ENCODE measurements around the gene EIF2B5. TPM values are rescaled to one million over a fixed set of nuclear protein-coding genes. Genes with fewer than 3 reads are reported as not detected.

EIF2B5 gene
- total and polyA plus RNA-seq, 2 experiments from 2014 or later = 35.0 to 41.0 TPM

DNA sequence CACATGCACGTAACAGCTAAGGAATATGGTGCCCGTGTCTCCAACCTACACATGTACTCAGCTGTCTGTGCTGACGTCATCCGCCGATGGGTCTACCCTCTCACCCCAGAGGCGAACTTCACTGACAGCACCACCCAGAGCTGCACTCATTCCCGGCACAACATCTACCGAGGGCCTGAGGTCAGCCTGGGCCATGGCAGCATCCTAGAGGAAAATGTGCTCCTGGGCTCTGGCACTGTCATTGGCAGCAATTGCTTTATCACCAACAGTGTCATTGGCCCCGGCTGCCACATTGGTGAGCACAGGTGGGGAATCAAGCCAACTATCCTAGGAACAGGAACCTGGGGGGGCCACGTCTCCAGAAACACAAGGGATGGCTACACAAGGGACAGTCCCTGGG is 5.3 kb downstream of the EIF2B5 start:
- Histone ChIP-seq H3K4me1 (ENCODE audit: insufficient read depth) (peaks cover 14% of the 10 kb centered on the region), H3K9me3 (ENCODE audit: low read depth) (no peaks in the 10 kb centered on the region), H3K79me2 (peaks cover 54% of the 10 kb centered on the region), H3K27ac (no peak overlapping the region), H3K27me3 (no peaks in the 10 kb centered on the region), H4K20me1 (ENCODE audit: insufficient read depth, poor library complexity, severe bottlenecking) (peaks cover 8% of the 10 kb centered on the region), H3K4me3 (no peak overlapping the region), H3K4me2 (no peak overlapping the region), H3K9me2 (replicated peaks; ENCODE audit: insufficient read depth) (no peaks in the 10 kb centered on the region), H3K36me3 (replicated peaks; ENCODE audit: insufficient read depth, low read depth) (no peaks in the 10 kb centered on the region), H2AFZ (no peak overlapping the region)
- TF ChIP-seq EZH2 (IDR thresholded peaks at IDR 0.05; ENCODE audit: borderline replicate concordance) (no peak), EZH2phosphoT487 (IDR thresholded peaks at IDR 0.05; ENCODE audit: low read depth, severe bottlenecking, unreplicated experiment) (no peak)
- TF ChIP-seq, protein P1, sequence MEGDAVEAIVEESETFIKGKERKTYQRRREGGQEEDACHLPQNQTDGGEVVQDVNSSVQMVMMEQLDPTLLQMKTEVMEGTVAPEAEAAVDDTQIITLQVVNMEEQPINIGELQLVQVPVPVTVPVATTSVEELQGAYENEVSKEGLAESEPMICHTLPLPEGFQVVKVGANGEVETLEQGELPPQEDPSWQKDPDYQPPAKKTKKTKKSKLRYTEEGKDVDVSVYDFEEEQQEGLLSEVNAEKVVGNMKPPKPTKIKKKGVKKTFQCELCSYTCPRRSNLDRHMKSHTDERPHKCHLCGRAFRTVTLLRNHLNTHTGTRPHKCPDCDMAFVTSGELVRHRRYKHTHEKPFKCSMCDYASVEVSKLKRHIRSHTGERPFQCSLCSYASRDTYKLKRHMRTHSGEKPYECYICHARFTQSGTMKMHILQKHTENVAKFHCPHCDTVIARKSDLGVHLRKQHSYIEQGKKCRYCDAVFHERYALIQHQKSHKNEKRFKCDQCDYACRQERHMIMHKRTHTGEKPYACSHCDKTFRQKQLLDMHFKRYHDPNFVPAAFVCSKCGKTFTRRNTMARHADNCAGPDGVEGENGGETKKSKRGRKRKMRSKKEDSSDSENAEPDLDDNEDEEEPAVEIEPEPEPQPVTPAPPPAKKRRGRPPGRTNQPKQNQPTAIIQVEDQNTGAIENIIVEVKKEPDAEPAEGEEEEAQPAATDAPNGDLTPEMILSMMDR (IDR thresholded peaks at IDR 0.05; ENCODE audit: poor library complexity) = no peak
- 95% methylated on average over 10 of the region's 10 CpGs for WGBS (ENCODE audit: low lambda C conversion rate, missing lambda C conversion rate)
- DNase-seq (ENCODE audit: low spot score) = no peak

DNA sequence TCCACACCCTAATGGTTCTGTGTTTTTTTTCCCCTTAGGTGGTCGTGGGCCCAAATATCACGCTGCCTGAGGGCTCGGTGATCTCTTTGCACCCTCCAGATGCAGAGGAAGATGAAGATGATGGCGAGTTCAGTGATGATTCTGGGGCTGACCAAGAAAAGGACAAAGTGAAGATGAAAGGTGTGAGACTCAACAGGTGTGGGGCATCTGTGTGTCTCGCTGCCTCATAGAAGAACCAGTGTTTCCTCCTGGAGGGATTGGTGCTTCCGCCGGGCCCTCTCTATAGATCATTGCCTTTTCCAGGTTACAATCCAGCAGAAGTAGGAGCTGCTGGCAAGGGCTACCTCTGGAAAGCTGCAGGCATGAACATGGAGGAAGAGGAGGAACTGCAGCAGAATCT is 7.0 kb downstream of the EIF2B5 start:
- H3K9me2 ChIP-seq (replicated peaks; ENCODE audit: insufficient read depth) = no peaks in the 10 kb centered on the region
- WGBS (ENCODE audit: low lambda C conversion rate, missing lambda C conversion rate) = over 99% methylated on average over 7 of the region's 7 CpGs
- H3K36me3 ChIP-seq (replicated peaks; ENCODE audit: insufficient read depth, low read depth) = no peaks in the 10 kb centered on the region
- no peak overlapping the region for H3K27ac ChIP-seq
- H3K9me3 ChIP-seq (ENCODE audit: low read depth) = no peaks in the 10 kb centered on the region
- peaks cover 37% of the 10 kb centered on the region for H3K79me2 ChIP-seq
- no peak for TF ChIP-seq EZH2 (IDR thresholded peaks at IDR 0.05; ENCODE audit: borderline replicate concordance)
- TF ChIP-seq, protein P1 (IDR thresholded peaks at IDR 0.05; ENCODE audit: poor library complexity) = no peak
- no peak for TF ChIP-seq EZH2phosphoT487 (IDR thresholded peaks at IDR 0.05; ENCODE audit: low read depth, severe bottlenecking, unreplicated experiment)
- no peak for DNase-seq (ENCODE audit: low spot score)
- no peak overlapping the region for H2AFZ ChIP-seq
- H3K4me1 ChIP-seq (ENCODE audit: insufficient read depth) = peaks cover 6% of the 10 kb centered on the region
- no peaks in the 10 kb centered on the region for H3K27me3 ChIP-seq
- H3K4me3 ChIP-seq = no peak overlapping the region
- H3K4me2 ChIP-seq = no peak overlapping the region
- no peaks in the 10 kb centered on the region for H4K20me1 ChIP-seq (ENCODE audit: insufficient read depth, poor library complexity, severe bottlenecking)

DNA sequence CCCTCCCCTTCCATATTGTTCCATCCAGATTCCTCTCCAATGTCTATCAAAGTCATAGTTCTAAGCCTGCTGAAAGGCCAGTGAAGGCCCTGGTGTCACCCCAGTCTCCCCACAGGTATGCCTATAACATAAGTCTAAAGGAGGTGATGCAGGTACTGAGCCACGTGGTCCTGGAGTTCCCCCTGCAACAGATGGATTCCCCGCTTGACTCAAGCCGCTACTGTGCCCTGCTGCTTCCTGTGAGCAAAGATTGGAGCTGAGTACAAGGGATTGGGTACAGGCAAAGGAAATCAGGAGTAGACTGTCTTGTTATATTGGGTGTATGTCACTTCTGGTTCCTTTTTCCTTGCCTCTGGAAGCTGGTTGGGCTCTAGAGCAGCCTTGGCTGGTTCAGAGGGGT is 8.2 kb downstream of the EIF2B5 start:
- peaks cover 6% of the 10 kb centered on the region for H3K4me1 ChIP-seq (ENCODE audit: insufficient read depth)
- 98% methylated on average over 3 of the region's 3 CpGs for WGBS (ENCODE audit: low lambda C conversion rate, missing lambda C conversion rate)
- no peaks in the 10 kb centered on the region for H3K9me3 ChIP-seq (ENCODE audit: low read depth)
- no peaks in the 10 kb centered on the region for H3K36me3 ChIP-seq (replicated peaks; ENCODE audit: insufficient read depth, low read depth)
- no peak overlapping the region for H3K4me3 ChIP-seq
- H3K9me2 ChIP-seq (replicated peaks; ENCODE audit: insufficient read depth) = no peaks in the 10 kb centered on the region
- peaks cover 26% of the 10 kb centered on the region for H3K79me2 ChIP-seq
- no peak overlapping the region for H2AFZ ChIP-seq
- TF ChIP-seq, protein P1 (IDR thresholded peaks at IDR 0.05; ENCODE audit: poor library complexity) = no peak
- no peak for TF ChIP-seq EZH2phosphoT487 (IDR thresholded peaks at IDR 0.05; ENCODE audit: low read depth, severe bottlenecking, unreplicated experiment)
- TF ChIP-seq EZH2 (IDR thresholded peaks at IDR 0.05; ENCODE audit: borderline replicate concordance) = no peak
- no peak overlapping the region for H3K4me2 ChIP-seq
- no peaks in the 10 kb centered on the region for H4K20me1 ChIP-seq (ENCODE audit: insufficient read depth, poor library complexity, severe bottlenecking)
- no peaks in the 10 kb centered on the region for H3K27me3 ChIP-seq
- no peak overlapping the region for H3K27ac ChIP-seq
- DNase-seq (ENCODE audit: low spot score) = no peak

DNA sequence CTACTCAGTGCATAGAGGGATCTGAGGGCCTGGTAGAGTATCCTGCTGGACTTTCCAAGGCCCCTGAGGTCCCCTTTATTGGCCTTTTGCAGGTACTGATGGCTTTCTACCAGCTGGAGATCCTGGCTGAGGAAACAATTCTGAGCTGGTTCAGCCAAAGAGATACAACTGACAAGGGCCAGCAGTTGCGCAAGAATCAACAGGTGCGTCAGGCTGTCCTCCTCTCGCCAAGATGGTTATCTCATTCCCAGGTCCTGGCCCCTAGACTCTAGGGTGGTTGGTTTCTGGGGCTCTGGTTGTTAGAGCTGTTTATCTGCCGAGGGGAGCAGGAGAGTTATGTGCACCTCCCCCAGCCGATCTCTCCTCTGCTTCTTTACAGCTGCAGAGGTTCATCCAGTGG is 9.3 kb downstream of the EIF2B5 start:
- no peaks in the 10 kb centered on the region for H3K27me3 ChIP-seq
- no peaks in the 10 kb centered on the region for H4K20me1 ChIP-seq (ENCODE audit: insufficient read depth, poor library complexity, severe bottlenecking)
- no peaks in the 10 kb centered on the region for H3K36me3 ChIP-seq (replicated peaks; ENCODE audit: insufficient read depth, low read depth)
- H3K9me3 ChIP-seq (ENCODE audit: low read depth) = no peaks in the 10 kb centered on the region
- no peaks in the 10 kb centered on the region for H3K9me2 ChIP-seq (replicated peaks; ENCODE audit: insufficient read depth)
- no peak overlapping the region for H2AFZ ChIP-seq
- peak overlapping the region; percentile 78 for H3K27ac ChIP-seq
- no peak for DNase-seq (ENCODE audit: low spot score)
- H3K4me2 ChIP-seq = no peak overlapping the region
- no peak overlapping the region for H3K4me3 ChIP-seq
- H3K79me2 ChIP-seq = peaks cover 15% of the 10 kb centered on the region
- no peak for TF ChIP-seq EZH2 (IDR thresholded peaks at IDR 0.05; ENCODE audit: borderline replicate concordance)
- TF ChIP-seq EZH2phosphoT487 (IDR thresholded peaks at IDR 0.05; ENCODE audit: low read depth, severe bottlenecking, unreplicated experiment) = no peak
- TF ChIP-seq, protein P1 (IDR thresholded peaks at IDR 0.05; ENCODE audit: poor library complexity) = no peak
- 82% methylated on average over 5 of the region's 5 CpGs for WGBS (ENCODE audit: low lambda C conversion rate, missing lambda C conversion rate)
- peaks cover 6% of the 10 kb centered on the region for H3K4me1 ChIP-seq (ENCODE audit: insufficient read depth)

All from hepatocyte (in vitro differentiated cells).